Measurements from ENCODE around the gene IFT52. TPM values are rescaled to one million over a fixed set of nuclear protein-coding genes. Genes with fewer than 3 reads are reported as not detected.

Gene IFT52
- total RNA-seq, 1 experiment from 2014 or later: 30.8 TPM

- no peak for DNase-seq
- Mint-ChIP-seq H3K4me1 (ENCODE audit: low read depth, unreplicated experiment) (no peaks in the 10 kb centered on the region), H3K27ac (ENCODE audit: unreplicated experiment) (no peak overlapping the region), H3K36me3 (ENCODE audit: insufficient read depth, unreplicated experiment) (peaks cover 18% of the 10 kb centered on the region), H3K9me3 (ENCODE audit: low read depth, unreplicated experiment) (no peaks in the 10 kb centered on the region), H3K27me3 (ENCODE audit: unreplicated experiment) (no peaks in the 10 kb centered on the region), H3K4me3 (ENCODE audit: low read depth, unreplicated experiment) (no peak overlapping the region)
- intact Hi-C loops (cut with micrococcal nuclease; ENCODE audit: unreplicated experiment): no loop called here
- BruUV-seq (replicated peaks): no TSS peak
- no peak for TF ChIP-seq CTCF (IDR thresholded peaks at IDR 0.05; ENCODE audit: unreplicated experiment)
- CTCF ChIA-PET: no interaction called here
Measured at GRCh38 chr20:43680981-43681380, 90.2 kb downstream of the IFT52 start.

DNA sequence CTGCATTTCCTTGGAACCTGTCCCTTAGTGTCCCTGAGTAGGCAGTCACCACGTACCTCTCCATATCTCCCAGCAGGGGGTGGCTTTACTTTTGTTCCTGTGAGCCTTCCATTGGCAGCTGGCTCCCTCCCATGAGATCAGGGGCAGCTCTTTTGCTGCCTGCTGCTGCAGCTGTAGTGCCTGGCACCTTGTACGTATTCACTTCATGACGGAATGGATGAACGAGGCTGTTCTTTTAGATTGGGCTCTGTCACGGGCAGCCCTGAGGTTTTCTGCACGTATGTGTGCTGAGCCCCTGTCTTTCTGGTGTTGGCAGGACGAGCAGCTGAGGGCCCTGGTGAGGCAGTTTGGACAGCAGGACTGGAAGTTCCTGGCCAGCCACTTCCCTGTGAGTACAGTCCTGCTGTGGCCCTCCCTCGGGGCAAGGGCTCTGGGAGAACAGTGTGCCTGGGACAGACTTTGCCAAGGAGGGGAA is 90.8 kb downstream of the IFT52 start:
- no peaks in the 10 kb centered on the region for H3K9me3 Mint-ChIP-seq (ENCODE audit: low read depth, unreplicated experiment)
- peaks cover 23% of the 10 kb centered on the region for H3K36me3 Mint-ChIP-seq (ENCODE audit: insufficient read depth, unreplicated experiment)
- H3K27ac Mint-ChIP-seq (ENCODE audit: unreplicated experiment): no peak overlapping the region
- H3K4me3 Mint-ChIP-seq (ENCODE audit: low read depth, unreplicated experiment): no peak overlapping the region
- CTCF ChIA-PET: no interaction called here
- no peak for TF ChIP-seq CTCF (IDR thresholded peaks at IDR 0.05; ENCODE audit: unreplicated experiment)
- no peak for DNase-seq
- H3K4me1 Mint-ChIP-seq (ENCODE audit: low read depth, unreplicated experiment): no peaks in the 10 kb centered on the region
- intact Hi-C loops (cut with micrococcal nuclease; ENCODE audit: unreplicated experiment): no loop called here
- no peaks in the 10 kb centered on the region for H3K27me3 Mint-ChIP-seq (ENCODE audit: unreplicated experiment)
- no TSS peak for BruUV-seq (replicated peaks)

GRCh38 chr20:43681991-43682410 is 91.3 kb downstream of the IFT52 start:
- Mint-ChIP-seq H3K36me3 (ENCODE audit: insufficient read depth, unreplicated experiment) (peaks cover 27% of the 10 kb centered on the region), H3K27me3 (ENCODE audit: unreplicated experiment) (no peaks in the 10 kb centered on the region), H3K4me3 (ENCODE audit: low read depth, unreplicated experiment) (no peak overlapping the region), H3K27ac (ENCODE audit: unreplicated experiment) (no peak overlapping the region), H3K4me1 (ENCODE audit: low read depth, unreplicated experiment) (no peaks in the 10 kb centered on the region), H3K9me3 (ENCODE audit: low read depth, unreplicated experiment) (no peaks in the 10 kb centered on the region)
- no peak for TF ChIP-seq CTCF (IDR thresholded peaks at IDR 0.05; ENCODE audit: unreplicated experiment)
- CTCF ChIA-PET: no interaction called here
- DNase-seq: no peak
- intact Hi-C loops (cut with micrococcal nuclease; ENCODE audit: unreplicated experiment): no loop called here
- no TSS peak for BruUV-seq (replicated peaks)

DNA sequence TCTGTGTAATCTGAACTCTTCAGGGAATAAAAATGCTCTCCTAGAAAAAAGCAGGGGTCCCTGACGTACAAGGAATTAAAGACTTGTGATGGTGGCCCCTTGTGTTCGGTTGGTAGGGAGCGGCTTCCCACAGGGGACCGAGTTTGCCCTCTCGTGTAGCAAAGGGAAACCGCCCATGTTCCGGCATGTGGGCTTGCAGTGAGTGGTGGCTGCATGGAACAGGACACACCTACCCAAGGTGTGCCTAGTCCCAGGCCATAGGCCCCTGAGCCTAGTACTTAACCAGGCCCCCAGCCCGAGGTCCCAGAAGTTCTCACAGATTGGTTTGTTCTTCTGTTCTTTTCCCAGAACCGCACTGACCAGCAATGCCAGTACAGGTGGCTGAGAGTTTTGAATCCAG is 91.7 kb downstream of the IFT52 start:
- no peak for DNase-seq
- Mint-ChIP-seq H3K27me3 (ENCODE audit: unreplicated experiment) (no peaks in the 10 kb centered on the region), H3K27ac (ENCODE audit: unreplicated experiment) (no peak overlapping the region), H3K36me3 (ENCODE audit: insufficient read depth, unreplicated experiment) (peaks cover 27% of the 10 kb centered on the region), H3K4me3 (ENCODE audit: low read depth, unreplicated experiment) (no peak overlapping the region), H3K4me1 (ENCODE audit: low read depth, unreplicated experiment) (no peaks in the 10 kb centered on the region), H3K9me3 (ENCODE audit: low read depth, unreplicated experiment) (no peaks in the 10 kb centered on the region)
- no peak for TF ChIP-seq CTCF (IDR thresholded peaks at IDR 0.05; ENCODE audit: unreplicated experiment)
- CTCF ChIA-PET: no interaction called here
- no TSS peak for BruUV-seq (replicated peaks)
- intact Hi-C loops (cut with micrococcal nuclease; ENCODE audit: unreplicated experiment): no loop called here
